Endothelial cell (in vitro differentiated cells): Measurements from ENCODE around the gene FBXW8. TPM values are rescaled to one million over a fixed set of nuclear protein-coding genes. Genes with fewer than 3 reads are reported as not detected.

Experiments
- DNase-seq: peaks from one replicate; pipeline ENCODE4 v3.0.0; 2021; ENCODE audit warnings: low spot score
- H3K27ac Mint-ChIP-seq: one replicate; pipeline ENCODE4 v1.8.0; 2021; ENCODE audit warnings: mixed read lengths, inconsistent platforms; ENCODE audit not compliant: unreplicated experiment
- H3K27me3 Mint-ChIP-seq: one replicate; pipeline ENCODE4 v1.8.0; 2021; ENCODE audit warnings: mild to moderate bottlenecking, moderate library complexity, mixed read lengths, inconsistent platforms; ENCODE audit not compliant: unreplicated experiment
- H3K36me3 Mint-ChIP-seq: one replicate; pipeline ENCODE4 v1.8.0; 2021; ENCODE audit warnings: mild to moderate bottlenecking, low read depth, mixed read lengths, inconsistent platforms; ENCODE audit not compliant: unreplicated experiment
- H3K4me1 Mint-ChIP-seq: one replicate; pipeline ENCODE4 v1.8.0; 2021; ENCODE audit warnings: mild to moderate bottlenecking, mixed read lengths, inconsistent platforms; ENCODE audit not compliant: unreplicated experiment
- H3K4me3 Mint-ChIP-seq: one replicate; pipeline ENCODE4 v1.8.0; 2021; ENCODE audit warnings: mild to moderate bottlenecking, mixed read lengths, inconsistent platforms; ENCODE audit not compliant: unreplicated experiment
- H3K9me3 Mint-ChIP-seq: one replicate; pipeline ENCODE4 v1.8.0; 2021; ENCODE audit warnings: mixed read lengths, inconsistent platforms; ENCODE audit not compliant: unreplicated experiment
- total RNA-seq: library from RNA; stranded (reverse); fragmentation: NEBNext Ultra II Directional; extraction: Animal tissue kit (Norgen Biotek cat#: 25700); gene quantifications from one replicate; pipeline ENCODE4 v1.2.1, GENCODE V29; 2021; ENCODE audit not compliant: unreplicated experiment
- TF ChIP-seq, protein P1 (sequence below): fragments of 200-600 bp; sonication (generic); IDR thresholded peaks from one replicate; pipeline ENCODE4 v1.5.0; 2021; ENCODE audit warnings: antibody characterized with exemption; ENCODE audit not compliant: unreplicated experiment

FBXW8 gene
- total RNA-seq, 1 donor from 2014 or later = 17.8 TPM

GRCh38 chr12:117036547-117036946 is 125.8 kb downstream of the FBXW8 start:
- no peak overlapping the region for H3K4me3 Mint-ChIP-seq
- no peak overlapping the region for H3K27ac Mint-ChIP-seq
- TF ChIP-seq, protein P1, sequence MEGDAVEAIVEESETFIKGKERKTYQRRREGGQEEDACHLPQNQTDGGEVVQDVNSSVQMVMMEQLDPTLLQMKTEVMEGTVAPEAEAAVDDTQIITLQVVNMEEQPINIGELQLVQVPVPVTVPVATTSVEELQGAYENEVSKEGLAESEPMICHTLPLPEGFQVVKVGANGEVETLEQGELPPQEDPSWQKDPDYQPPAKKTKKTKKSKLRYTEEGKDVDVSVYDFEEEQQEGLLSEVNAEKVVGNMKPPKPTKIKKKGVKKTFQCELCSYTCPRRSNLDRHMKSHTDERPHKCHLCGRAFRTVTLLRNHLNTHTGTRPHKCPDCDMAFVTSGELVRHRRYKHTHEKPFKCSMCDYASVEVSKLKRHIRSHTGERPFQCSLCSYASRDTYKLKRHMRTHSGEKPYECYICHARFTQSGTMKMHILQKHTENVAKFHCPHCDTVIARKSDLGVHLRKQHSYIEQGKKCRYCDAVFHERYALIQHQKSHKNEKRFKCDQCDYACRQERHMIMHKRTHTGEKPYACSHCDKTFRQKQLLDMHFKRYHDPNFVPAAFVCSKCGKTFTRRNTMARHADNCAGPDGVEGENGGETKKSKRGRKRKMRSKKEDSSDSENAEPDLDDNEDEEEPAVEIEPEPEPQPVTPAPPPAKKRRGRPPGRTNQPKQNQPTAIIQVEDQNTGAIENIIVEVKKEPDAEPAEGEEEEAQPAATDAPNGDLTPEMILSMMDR = no peak
- peaks cover 12% of the 10 kb centered on the region for H3K27me3 Mint-ChIP-seq
- no peak for DNase-seq
- no peaks in the 10 kb centered on the region for H3K36me3 Mint-ChIP-seq
- peaks cover 10% of the 10 kb centered on the region for H3K4me1 Mint-ChIP-seq
- no peaks in the 10 kb centered on the region for H3K9me3 Mint-ChIP-seq

- no peak for DNase-seq
- Mint-ChIP-seq H3K4me3 (no peak overlapping the region), H3K4me1 (peaks cover 12% of the 10 kb centered on the region), H3K9me3 (no peaks in the 10 kb centered on the region), H3K36me3 (no peaks in the 10 kb centered on the region), H3K27me3 (peaks cover 12% of the 10 kb centered on the region), H3K27ac (no peak overlapping the region)
- TF ChIP-seq, protein P1 = no peak
Measured at GRCh38 chr12:117037289-117038022, 126.7 kb downstream of the FBXW8 start.

DNA sequence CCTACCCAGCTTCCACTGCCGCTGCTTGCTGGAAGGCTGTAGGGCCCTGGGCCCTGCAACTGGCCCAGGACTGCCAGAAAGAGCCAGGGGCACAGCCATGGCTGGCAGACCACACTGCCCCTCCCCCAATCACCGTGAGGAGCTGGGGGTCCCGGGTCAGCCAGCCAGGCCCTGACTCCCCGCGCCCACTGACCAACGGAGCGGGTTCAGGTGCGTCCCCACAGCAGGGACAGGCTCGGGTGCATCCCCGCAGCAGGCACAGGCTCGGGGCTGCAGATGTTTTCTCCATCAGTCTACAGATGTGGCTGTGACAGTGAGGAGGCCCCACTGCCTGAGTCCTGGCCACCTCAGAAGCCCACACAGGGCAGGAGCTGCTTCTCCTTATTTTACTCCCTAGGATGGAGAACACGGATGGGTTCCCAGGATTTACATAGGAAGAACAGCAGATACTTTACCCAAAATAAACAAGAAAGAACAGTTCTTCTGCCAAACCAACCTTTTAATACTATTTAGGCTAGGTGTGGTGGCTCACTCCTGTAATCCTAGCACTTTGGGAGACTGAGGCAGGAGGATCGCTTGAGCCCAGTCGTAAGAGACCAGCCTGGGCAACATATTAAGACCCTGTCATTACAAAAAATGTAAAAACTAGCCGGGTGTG is 127.4 kb downstream of the FBXW8 start:
- TF ChIP-seq, protein P1 = no peak
- Mint-ChIP-seq H3K4me1 (peaks cover 18% of the 10 kb centered on the region), H3K9me3 (no peaks in the 10 kb centered on the region), H3K27ac (no peak overlapping the region), H3K27me3 (peaks cover 12% of the 10 kb centered on the region), H3K4me3 (no peak overlapping the region), H3K36me3 (no peaks in the 10 kb centered on the region)
- DNase-seq = no peak

DNA sequence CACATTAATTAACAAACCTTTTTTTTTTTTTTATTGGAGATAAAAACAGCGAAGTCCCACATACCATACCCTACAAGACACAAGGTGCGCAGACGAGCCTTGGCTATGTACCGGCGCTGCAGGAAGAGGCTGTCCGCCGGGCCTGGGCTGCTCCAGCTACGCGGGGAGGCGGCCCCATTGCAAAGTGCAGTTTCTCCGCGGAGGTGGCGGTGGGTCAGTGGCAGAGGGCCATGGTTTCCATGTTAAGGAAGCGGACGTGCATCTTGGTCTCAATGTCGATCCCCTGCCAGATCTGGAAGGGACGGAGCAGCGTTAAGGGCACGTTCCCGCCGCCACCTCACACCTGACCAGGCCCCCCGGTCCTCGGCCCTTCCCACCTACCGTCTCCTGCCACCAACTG is 128.2 kb downstream of the FBXW8 start:
- no peak for DNase-seq
- no peaks in the 10 kb centered on the region for H3K9me3 Mint-ChIP-seq
- no peak overlapping the region for H3K27ac Mint-ChIP-seq

More for the DNA sequence above, 128.2 kb downstream of the FBXW8 start:
- TF ChIP-seq, protein P1 = no peak
- no peaks in the 10 kb centered on the region for H3K36me3 Mint-ChIP-seq
- peaks cover 15% of the 10 kb centered on the region for H3K4me1 Mint-ChIP-seq
- no peak overlapping the region for H3K4me3 Mint-ChIP-seq
- H3K27me3 Mint-ChIP-seq = peaks cover 8% of the 10 kb centered on the region
